COR-L47 (cell line): ENCODE results near the gene EGF.

Experiments used
- DNase-seq: peaks from one replicate; lab custom pipeline; 2025; lab: John Stamatoyannopoulos, UW

The EGF gene

DNA sequence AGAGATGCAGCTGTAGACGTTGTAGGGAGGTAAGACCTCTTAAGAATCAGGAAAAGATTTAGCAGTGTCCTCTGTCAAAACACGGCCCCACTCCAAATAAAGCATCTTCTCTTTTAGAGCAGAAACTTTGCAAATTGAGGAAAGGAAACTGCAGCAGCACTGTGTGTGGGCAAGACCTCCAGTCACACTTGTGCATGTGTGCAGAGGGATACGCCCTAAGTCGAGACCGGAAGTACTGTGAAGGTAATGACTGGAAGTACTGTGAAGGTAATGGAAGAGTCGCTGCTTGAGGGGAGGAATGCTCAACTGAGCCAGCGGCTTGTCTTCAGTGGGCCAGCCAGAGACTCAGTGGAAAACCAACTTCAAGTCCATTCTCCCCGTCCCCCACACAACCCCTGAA is 46.5 kb downstream of the EGF start:
- DNase-seq: no peak

DNA sequence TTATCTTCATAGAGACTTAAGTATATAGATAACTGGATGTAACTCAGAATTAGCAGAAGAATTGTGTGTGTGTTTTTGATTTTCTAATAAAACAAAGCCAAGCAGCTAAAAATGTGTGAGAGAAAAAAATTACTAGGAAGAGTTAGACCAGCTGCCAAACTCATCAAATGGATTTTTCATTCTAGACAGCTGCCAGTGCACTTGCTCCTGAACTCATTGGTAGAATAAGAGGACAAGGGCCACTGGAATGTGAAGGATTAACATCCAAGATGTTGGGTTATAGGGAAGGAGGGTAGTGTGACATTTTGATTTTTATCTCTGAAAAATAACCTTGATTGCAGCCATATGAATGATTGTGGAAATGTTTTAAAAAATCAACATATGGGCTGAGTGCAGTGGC is 49.7 kb downstream of the EGF start:
- DNase-seq: no peak

DNA sequence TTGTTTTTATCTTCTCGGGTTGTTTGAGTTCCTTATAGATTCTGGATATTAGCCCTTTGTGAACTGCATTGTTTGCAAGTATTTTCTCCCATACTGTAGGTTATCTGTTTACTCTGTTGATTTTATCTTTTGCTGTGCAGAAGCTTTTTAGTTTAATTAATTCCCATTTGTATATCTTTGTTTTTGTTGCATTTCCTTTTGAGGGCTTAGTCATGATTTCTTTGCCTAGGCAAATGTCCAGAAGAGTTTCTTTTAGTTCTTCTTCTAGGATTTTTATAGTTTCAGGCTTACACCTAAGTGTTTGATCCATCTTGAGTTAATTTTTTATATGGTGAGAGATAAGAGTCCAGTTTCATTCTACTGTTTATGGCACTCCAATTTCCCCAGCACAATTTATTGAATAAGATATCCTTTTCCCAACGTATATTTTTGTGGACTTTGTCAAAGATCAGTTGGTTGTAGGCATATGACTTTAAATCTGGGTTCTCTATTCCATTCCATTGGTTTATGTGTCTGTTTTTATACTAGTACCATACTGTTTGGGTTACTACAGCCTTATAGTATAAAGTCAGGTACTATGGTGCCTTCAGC is 54.3 kb downstream of the EGF start:
- no peak for DNase-seq

- no peak for DNase-seq
Measured at GRCh38 chr4:109967798-109968520, 55.3 kb downstream of the EGF start.

DNA sequence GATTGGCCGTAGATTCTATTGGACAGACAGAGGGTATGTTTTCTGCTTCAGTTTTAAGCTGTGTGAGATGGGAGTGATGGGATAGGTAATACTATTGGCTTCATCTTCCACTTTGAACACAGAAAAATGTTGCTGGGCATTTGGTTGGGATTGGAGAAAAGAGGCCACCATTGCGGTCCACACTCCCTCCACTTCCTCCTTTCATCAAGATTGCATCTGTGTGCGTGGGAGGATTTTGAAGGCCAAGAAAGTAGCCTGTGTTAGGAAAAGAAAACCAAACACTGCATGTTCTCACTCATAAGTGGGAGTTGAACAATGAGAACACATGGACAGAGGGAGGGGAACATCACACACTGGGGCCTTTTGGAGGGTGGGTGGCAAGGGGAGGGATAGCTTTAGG is 56.4 kb downstream of the EGF start:
- no peak for DNase-seq

GRCh38 chr4:109969919-109970318 is 57.2 kb downstream of the EGF start:
- DNase-seq: no peak

- DNase-seq: no peak
Measured at GRCh38 chr4:109972786-109973528, 60.3 kb downstream of the EGF start.

DNA sequence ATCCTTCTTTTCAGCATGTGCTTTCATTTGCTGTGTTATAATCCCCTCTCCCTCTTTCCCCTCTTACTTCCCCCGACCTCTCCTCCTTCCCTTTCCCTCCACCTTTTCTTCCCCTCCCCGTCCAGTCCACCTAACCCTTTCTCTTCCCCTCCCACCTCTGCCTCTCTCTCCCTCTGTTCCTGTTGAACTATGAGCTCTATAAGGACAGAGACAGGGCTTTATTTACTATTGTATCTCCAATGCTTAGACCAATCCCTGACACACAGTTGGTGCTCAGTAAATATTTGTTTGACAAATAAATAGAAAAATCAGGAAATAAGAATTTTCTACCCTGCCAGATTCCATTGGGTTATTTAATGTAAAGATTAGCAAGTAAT is 60.8 kb downstream of the EGF start:
- no peak for DNase-seq

DNA sequence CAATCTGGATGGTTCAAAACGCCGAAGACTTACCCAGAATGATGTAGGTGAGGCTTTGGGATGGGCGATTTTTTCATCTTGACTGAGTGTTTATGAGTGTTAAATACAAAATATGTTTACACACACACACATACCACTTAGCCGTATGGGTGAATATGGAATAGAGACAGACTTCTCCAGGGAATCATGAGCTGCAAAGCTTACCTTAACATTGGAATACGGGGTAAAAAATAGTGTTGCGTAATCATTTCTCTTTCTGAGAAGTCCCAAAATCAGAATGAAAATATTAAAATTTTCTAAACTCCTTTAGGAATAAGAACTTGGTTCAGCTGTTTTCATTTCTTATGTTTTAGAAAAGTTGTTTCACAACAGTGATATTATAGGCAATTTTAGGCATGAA is 63.5 kb downstream of the EGF start:
- no peak for DNase-seq

DNA sequence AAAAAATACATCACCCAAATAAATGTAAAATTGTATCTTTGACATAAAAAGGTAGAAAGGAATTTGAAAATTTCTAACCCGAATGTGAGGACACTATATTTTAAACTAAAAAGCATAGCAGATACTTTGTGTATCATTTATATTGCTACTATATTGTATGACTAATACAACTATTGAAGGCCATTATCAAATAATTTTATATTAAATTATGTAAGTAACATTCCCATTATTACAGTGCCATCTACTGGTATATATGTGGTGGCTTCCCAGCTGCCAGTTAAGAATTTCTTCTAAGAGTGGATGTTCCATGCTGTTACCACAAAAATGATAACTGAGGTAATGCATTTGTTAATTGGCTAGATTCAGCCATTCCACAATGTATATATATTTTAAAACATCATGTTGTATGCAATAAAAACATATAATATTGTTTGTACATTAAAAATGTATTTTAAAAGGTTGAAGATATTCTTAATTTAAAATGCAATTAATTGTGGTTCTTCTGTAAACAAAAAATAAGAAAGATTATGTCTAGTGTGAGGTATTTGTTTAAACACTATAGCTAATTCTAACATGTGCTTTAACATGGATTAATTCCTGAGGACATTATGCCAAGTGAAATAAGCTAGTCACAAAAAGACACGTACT is 65.3 kb downstream of the EGF start:
- DNase-seq: peak; percentile 39

DNA sequence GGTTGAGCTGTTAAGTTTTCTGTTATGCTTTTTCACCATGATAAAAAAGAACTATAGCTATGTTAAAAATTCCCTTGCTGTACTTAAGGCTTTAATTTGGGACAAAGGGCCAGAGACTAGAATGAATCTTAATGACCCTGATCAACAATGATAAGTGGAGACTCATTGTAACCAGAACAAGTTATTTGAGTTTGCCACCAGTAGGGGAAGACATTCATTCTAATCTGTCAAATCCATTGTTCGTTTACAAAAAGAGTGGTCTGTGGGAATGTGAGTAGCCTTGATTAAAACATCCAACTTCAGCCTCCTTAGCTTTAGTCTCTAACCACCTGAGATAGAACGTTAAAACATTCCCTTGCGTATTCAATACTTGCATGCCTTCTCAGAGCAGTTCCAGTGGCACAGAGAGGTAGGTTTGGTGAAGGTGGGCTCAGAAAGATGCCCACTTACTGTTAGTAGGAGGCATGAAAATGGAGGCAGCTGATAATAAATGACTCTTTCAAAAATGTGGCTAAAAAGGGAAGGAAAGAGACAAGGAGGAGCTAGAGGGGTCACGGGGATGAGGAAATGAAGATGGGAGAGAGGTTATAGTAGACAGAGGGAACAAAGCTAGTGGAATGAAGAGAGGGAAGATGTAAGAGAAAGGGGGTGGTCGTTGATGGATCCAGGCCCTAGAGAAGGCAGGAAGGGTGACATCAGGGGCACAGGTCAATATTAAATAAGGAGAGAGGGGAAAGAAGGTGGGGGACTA is 66.2 kb downstream of the EGF start:
- DNase-seq: no peak

GRCh38 chr4:109979920-109980717 is 67.4 kb downstream of the EGF start:
- DNase-seq: no peak

DNA sequence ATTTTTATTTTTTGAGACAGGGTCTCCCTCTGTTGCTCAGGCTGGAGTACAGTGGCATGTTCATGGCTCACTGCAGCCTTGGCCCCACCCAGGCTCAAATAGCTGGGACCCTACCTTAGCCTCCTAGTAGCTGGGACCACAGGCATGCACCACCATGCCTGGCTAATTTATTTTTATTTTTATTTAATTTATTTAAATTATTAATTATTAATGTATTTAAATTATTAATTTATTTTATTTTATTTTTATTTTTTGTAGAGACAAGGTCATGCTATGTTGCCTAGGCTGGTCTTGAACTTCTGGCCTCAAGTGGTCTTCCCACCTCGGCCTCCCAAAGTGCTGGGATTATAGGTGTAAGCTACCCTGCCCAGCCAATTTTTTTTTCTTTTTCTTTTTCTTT is 69.3 kb downstream of the EGF start:
- DNase-seq: no peak

- no peak for DNase-seq
Measured at GRCh38 chr4:109982521-109982920, 69.8 kb downstream of the EGF start.

- no peak for DNase-seq
Measured at GRCh38 chr4:109985993-109986974, 73.6 kb downstream of the EGF start.

- no peak for DNase-seq
Measured at GRCh38 chr4:109989044-109989443, 76.4 kb downstream of the EGF start.

GRCh38 chr4:109989618-109990017 is 76.9 kb downstream of the EGF start:
- DNase-seq: no peak

GRCh38 chr4:109990261-109991257 is 77.9 kb downstream of the EGF start:
- DNase-seq: no peak

DNA sequence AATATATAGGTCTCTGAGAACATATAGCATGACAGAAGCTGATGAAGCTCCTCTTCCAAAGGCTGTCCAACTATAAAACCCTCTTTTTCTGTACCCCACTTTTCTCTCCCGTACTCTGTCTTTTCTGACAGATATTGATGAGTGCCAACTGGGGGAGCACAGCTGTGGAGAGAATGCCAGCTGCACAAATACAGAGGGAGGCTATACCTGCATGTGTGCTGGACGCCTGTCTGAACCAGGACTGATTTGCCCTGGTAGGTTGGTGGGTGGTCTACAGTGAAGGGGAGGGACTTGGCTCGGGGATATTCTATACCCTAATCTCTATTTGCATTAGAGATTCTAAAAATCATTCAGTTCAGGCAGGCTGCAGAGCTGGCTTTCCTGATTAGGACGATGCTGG is 80.4 kb downstream of the EGF start:
- DNase-seq: no peak
